Mesendoderm (in vitro differentiated cells): ENCODE data around the gene RABL6.
"Not testable (repeated sequence)": the region's sequence is repeated elsewhere in the genome, so short reads cannot be mapped to it uniquely, and the experiment has no call there.

Experiments
- DNase-seq: peaks from one replicate; pipeline ENCODE4 v3.0.0; 2013
- H2AK5ac ChIP-seq: 2 replicates; pipeline ENCODE4 v1.6.1; 2013; ENCODE audit warnings: low read length, inconsistent platforms
- H2BK120ac ChIP-seq: 2 replicates; pipeline ENCODE4 v1.6.1; 2013; ENCODE audit warnings: low read depth, mild to moderate bottlenecking, low read length, moderate library complexity, mixed read lengths
- H2BK15ac ChIP-seq: replicated peaks from 2 replicates; pipeline ENCODE4 v1.6.1; 2013; ENCODE audit warnings: low read depth, mild to moderate bottlenecking, moderate library complexity
- H2BK5ac ChIP-seq: 2 replicates; pipeline ENCODE4 v1.6.1; 2013; ENCODE audit warnings: low read length, inconsistent platforms
- H3K18ac ChIP-seq: 2 replicates; pipeline ENCODE4 v1.6.1; 2013; ENCODE audit warnings: mild to moderate bottlenecking, low read length, mixed read lengths
- H3K23ac ChIP-seq: one replicate; pipeline ENCODE4 v1.6.1; 2013; ENCODE audit warnings: low read length
- H3K27ac ChIP-seq: 2 replicates; pipeline ENCODE4 v1.5.1; 2013; ENCODE audit warnings: low read depth, mild to moderate bottlenecking, inconsistent platforms, low read length, moderate library complexity
- H3K27me3 ChIP-seq: 2 replicates; pipeline ENCODE4 v1.6.1; 2013; ENCODE audit warnings: low read length, control low read depth, mild to moderate bottlenecking, inconsistent platforms; ENCODE audit not compliant: insufficient read depth, poor library complexity
- H3K36me3 ChIP-seq: 2 replicates; pipeline ENCODE4 v1.6.1; 2013; ENCODE audit warnings: low read length, inconsistent platforms; ENCODE audit not compliant: control insufficient read depth, insufficient read depth
- H3K4ac ChIP-seq: one replicate; pipeline ENCODE4 v1.6.1; 2013; ENCODE audit warnings: low read depth, mild to moderate bottlenecking, low read length, moderate library complexity
- H3K4me1 ChIP-seq: 2 replicates; pipeline ENCODE4 v1.6.1; 2013; ENCODE audit warnings: low read depth, low read length, inconsistent platforms; ENCODE audit not compliant: control insufficient read depth
- H3K4me2 ChIP-seq: 2 replicates; pipeline ENCODE4 v1.6.1; 2013; ENCODE audit warnings: low read length
- H3K4me3 ChIP-seq: 2 replicates; pipeline ENCODE4 v1.5.1; 2013; ENCODE audit warnings: mild to moderate bottlenecking, low read length
- H3K56ac ChIP-seq: one replicate; pipeline ENCODE4 v1.6.1; 2013; ENCODE audit warnings: low read length
- H3K79me1 ChIP-seq: 2 replicates; pipeline ENCODE4 v1.6.1; 2013; ENCODE audit warnings: low read length, inconsistent platforms
- H3K79me2 ChIP-seq: 2 replicates; pipeline ENCODE4 v1.6.1; 2013; ENCODE audit warnings: mild to moderate bottlenecking, low read length; ENCODE audit not compliant: control insufficient read depth, insufficient read depth
- H3K9ac ChIP-seq: 2 replicates; pipeline ENCODE4 v1.6.1; 2013; ENCODE audit warnings: low read length, inconsistent platforms
- H4K5ac ChIP-seq: one replicate; pipeline ENCODE4 v1.6.1; 2013; ENCODE audit warnings: low read length
- H4K8ac ChIP-seq: one replicate; pipeline ENCODE4 v1.6.1; 2013; ENCODE audit warnings: low read depth, mild to moderate bottlenecking, control low read depth, low read length, moderate library complexity
- WGBS: extraction: QIAGEN DNeasy Blood & Tissue Kit; methylation state at CpG from one replicate; pipeline ENCODE4 v1.1.7; 2013; ENCODE audit warnings: low lambda C conversion rate, missing lambda C conversion rate; ENCODE audit not compliant: insufficient coverage; ENCODE audit errors: extremely low coverage; 5-methylcytosine and 5-hydroxymethylcytosine counted together

The RABL6 gene

GRCh38 chr9:136862849-136863622 lies 55.3 kb downstream of the RABL6 start:
- Histone ChIP-seq H2BK5ac (no peak overlapping the region), H3K4ac (no peak overlapping the region), H4K5ac (no peak overlapping the region), H3K4me3 (no peak overlapping the region), H3K18ac (no peak overlapping the region), H3K4me2 (no peak overlapping the region), H3K27me3 (no peaks in the 10 kb centered on the region), H3K56ac (no peak overlapping the region), H2AK5ac (no peak overlapping the region), H4K8ac (no peak overlapping the region), H3K79me1 (peaks cover 14% of the 10 kb centered on the region), H3K23ac (no peak overlapping the region), H3K9ac (no peak overlapping the region), H3K27ac (no peak overlapping the region), H3K79me2 (peaks cover 10% of the 10 kb centered on the region), H2BK15ac (no peak overlapping the region), H2BK120ac (no peak overlapping the region), H3K4me1 (peaks cover 4% of the 10 kb centered on the region), H3K36me3 (peaks cover 8% of the 10 kb centered on the region)
- WGBS = no CpG with 5 or more reads among the region's 31 CpGs
- no peak for DNase-seq

- Histone ChIP-seq H3K23ac (no peak overlapping the region), H3K4ac (no peak overlapping the region), H3K4me2 (no peak overlapping the region), H3K9ac (no peak overlapping the region), H4K5ac (no peak overlapping the region), H2BK5ac (no peak overlapping the region), H3K18ac (no peak overlapping the region), H3K4me1 (peaks cover 4% of the 10 kb centered on the region), H3K79me1 (peaks cover 14% of the 10 kb centered on the region), H2BK15ac (no peak overlapping the region), H3K27me3 (no peaks in the 10 kb centered on the region), H3K4me3 (no peak overlapping the region), H4K8ac (no peak overlapping the region), H2BK120ac (no peak overlapping the region), H3K79me2 (peaks cover 10% of the 10 kb centered on the region), H3K56ac (no peak overlapping the region), H2AK5ac (no peak overlapping the region), H3K36me3 (peaks cover 8% of the 10 kb centered on the region), H3K27ac (no peak overlapping the region)
- no peak for DNase-seq
- WGBS = no CpG with 5 or more reads among the region's 12 CpGs
Observed at GRCh38 chr9:136863623-136864273, 56.0 kb downstream of the RABL6 start.

- Histone ChIP-seq H3K4me3 (peak overlapping the region; percentile 86), H3K4ac (peak overlapping the region; percentile 57), H3K18ac (no peak overlapping the region), H2AK5ac (no peak overlapping the region), H2BK120ac (no peak overlapping the region), H2BK5ac (no peak overlapping the region), H3K56ac (peak overlapping the region; percentile 96), H3K27ac (no peak overlapping the region), H3K9ac (peak overlapping the region; percentile 93), H2BK15ac (no peak overlapping the region), H3K79me1 (peaks cover 14% of the 10 kb centered on the region), H3K23ac (no peak overlapping the region), H3K79me2 (peaks cover 10% of the 10 kb centered on the region), H3K36me3 (peaks cover 8% of the 10 kb centered on the region), H4K5ac (no peak overlapping the region), H4K8ac (no peak overlapping the region), H3K4me2 (peak overlapping the region; percentile 45), H3K4me1 (peaks cover 4% of the 10 kb centered on the region), H3K27me3 (no peaks in the 10 kb centered on the region)
- no CpG with 5 or more reads among the region's 11 CpGs for WGBS
- no peak for DNase-seq
Observed at GRCh38 chr9:136865041-136865767, 57.5 kb downstream of the RABL6 start.

DNA sequence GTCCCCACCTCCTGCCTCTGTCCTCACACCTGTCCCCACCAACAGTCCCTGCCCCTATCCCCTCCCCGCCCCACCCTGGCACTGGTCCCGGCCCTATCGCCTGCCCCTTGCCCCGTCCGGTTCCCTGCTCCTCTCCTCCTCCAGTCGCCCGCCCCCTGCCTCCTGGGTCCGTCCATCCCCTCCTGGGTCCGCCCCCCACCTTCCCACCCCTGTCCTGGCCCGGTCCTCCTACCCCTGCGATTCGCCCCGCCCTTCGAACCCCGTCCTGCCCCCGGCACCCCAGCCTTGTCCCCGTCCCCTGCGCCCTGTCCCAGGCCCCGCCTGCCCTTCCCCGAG lies 58.0 kb downstream of the RABL6 start:
- no peak overlapping the region for H2BK15ac ChIP-seq
- H3K79me2 ChIP-seq = peaks cover 10% of the 10 kb centered on the region
- H3K9ac ChIP-seq = peak overlapping the region; percentile 93
- peak overlapping the region; percentile 45 for H3K4me2 ChIP-seq
- no peak overlapping the region for H4K5ac ChIP-seq
- H2AK5ac ChIP-seq = no peak overlapping the region
- H3K79me1 ChIP-seq = peaks cover 14% of the 10 kb centered on the region
- H3K18ac ChIP-seq = peak overlapping the region; percentile 89
- peaks cover 8% of the 10 kb centered on the region for H3K36me3 ChIP-seq
- H3K27ac ChIP-seq = peak overlapping the region; percentile 33
- H2BK5ac ChIP-seq = no peak overlapping the region
- no peak overlapping the region for H3K23ac ChIP-seq
- peak overlapping the region; percentile 86 for H3K4me3 ChIP-seq
- H3K4me1 ChIP-seq = peaks cover 4% of the 10 kb centered on the region
- peak overlapping the region; percentile 57 for H3K4ac ChIP-seq
- peak overlapping the region; percentile 55 for H2BK120ac ChIP-seq
- WGBS = no CpG with 5 or more reads among the region's 20 CpGs
- H3K56ac ChIP-seq = peak overlapping the region; percentile 96
- H4K8ac ChIP-seq = no peak overlapping the region
- no peak for DNase-seq
- no peaks in the 10 kb centered on the region for H3K27me3 ChIP-seq

DNA sequence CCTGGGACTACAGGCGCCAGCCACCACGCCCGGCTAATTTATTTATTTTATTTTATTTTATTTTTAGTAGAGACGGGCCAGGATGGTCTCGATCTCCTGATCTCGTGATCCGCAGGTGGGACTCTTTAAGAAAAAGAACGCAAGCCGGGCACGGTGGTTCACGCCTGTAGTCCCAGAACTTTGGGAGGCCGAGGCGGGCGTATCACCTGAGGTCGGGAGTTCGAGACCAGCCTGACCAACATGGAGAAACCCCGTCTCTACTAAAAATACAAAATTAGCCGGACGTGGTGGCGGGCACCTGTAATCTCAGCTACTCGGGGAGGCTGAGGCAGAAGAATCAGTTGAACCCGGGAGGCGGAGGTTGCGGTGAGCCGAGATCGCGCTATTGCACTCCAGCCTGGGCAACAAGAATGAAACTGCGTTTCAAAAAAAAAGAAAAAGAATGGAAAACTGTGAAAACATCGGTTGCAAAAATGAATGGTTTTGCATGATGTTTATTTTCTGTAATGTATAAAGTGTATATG lies 59.2 kb downstream of the RABL6 start:
- H3K27ac ChIP-seq, H3K23ac ChIP-seq: not testable (repeated sequence)
- no CpG with 5 or more reads among the region's 29 CpGs for WGBS

More for the DNA sequence above, 59.2 kb downstream of the RABL6 start:
- H4K8ac ChIP-seq, H2BK5ac ChIP-seq, H3K36me3 ChIP-seq, H2AK5ac ChIP-seq, H3K9ac ChIP-seq, DNase-seq, H3K27me3 ChIP-seq, H3K4me3 ChIP-seq, H3K4me1 ChIP-seq, H3K4ac ChIP-seq, H3K18ac ChIP-seq, H2BK15ac ChIP-seq, H4K5ac ChIP-seq, H3K56ac ChIP-seq, H3K79me2 ChIP-seq, H2BK120ac ChIP-seq, H3K4me2 ChIP-seq: not testable (repeated sequence)
- peaks cover 14% of the 10 kb centered on the region for H3K79me1 ChIP-seq
